Gastrocnemius medialis (tissue), 4 donors: Measurements from ENCODE around the gene MLN. TPM values are rescaled to one million over a fixed set of nuclear protein-coding genes. Genes with fewer than 3 reads are reported as not detected.
A peak's percentile ranks its signal among the peaks of the same experiment; 100 is the strongest.

Experiments
- ATAC-seq, 2 donors: fragments of 150-250 bp; one replicate each; pipeline ENCODE4 v1.9.1; 2016
- DNase-seq, 2 donors: peaks; one replicate each; pipeline ENCODE4 v3.0.0-alpha.2; 2019
- H3K27ac ChIP-seq, 4 donors: fragments of 200-600 bp; sonication (generic); 1 replicate in 1 of 4; 2 replicates in 3 of 4; pipeline ENCODE4 v1.5.1; 2016 to 2018; ENCODE audit warnings: mild to moderate bottlenecking in 2 of 4, moderate library complexity in 1 of 4
- H3K27me3 ChIP-seq, 3 donors: fragments of 200-600 bp; sonication (generic) in 2 of 3; 1 replicate in 1 of 3; 2 replicates in 2 of 3; pipeline versions ENCODE4 v1.5.1 to v1.6.0; 2016 to 2019; ENCODE audit warnings: mild to moderate bottlenecking in 1 of 3, moderate library complexity in 1 of 3
- H3K36me3 ChIP-seq, 2 donors: fragments of 200-600 bp; sonication (generic) in 1 of 2; one replicate each; pipeline ENCODE4 v1.5.1; 2017 to 2018
- H3K4me1 ChIP-seq, 2 donors: fragments of 200-600 bp; sonication (generic) in 1 of 2; one replicate each; pipeline ENCODE4 v1.5.1; 2016 to 2017; ENCODE audit warnings: mild to moderate bottlenecking in 2 of 2
- H3K4me3 ChIP-seq, 4 donors: fragments of 200-600 bp; sonication (generic) in 3 of 4; 1 replicate in 1 of 4; 2 replicates in 3 of 4; pipeline ENCODE4 v1.5.1; 2016 to 2019; ENCODE audit warnings: mild to moderate bottlenecking in 2 of 4
- H3K9me3 ChIP-seq, 3 donors: fragments of 200-600 bp; sonication (generic) in 2 of 3; 1 replicate in 1 of 3; 2 replicates in 2 of 3; pipeline ENCODE4 v1.5.1; 2016 to 2019
- CTCF ChIP-seq, 5 experiments: fragments of 450-650 bp in 3 of 5; fragments of 200-600 bp in 2 of 5; sonication (generic) in 2 of 5; IDR thresholded peaks in 4 of 5; conservative IDR thresholded peaks in 1 of 5; 1 replicate in 4 of 5; 2 replicates in 1 of 5; pipeline ENCODE4 v1.5.1; 2016 to 2019; ENCODE audit warnings: antibody characterized with exemption in 5 of 5, mild to moderate bottlenecking in 3 of 5, moderate library complexity in 3 of 5
- POLR2A ChIP-seq, 2 donors: fragments of 450-650 bp; IDR thresholded peaks; one replicate each; pipeline ENCODE4 v1.6.1; 2017; ENCODE audit warnings: antibody characterized with exemption in 2 of 2, mild to moderate bottlenecking in 2 of 2, moderate library complexity in 2 of 2
- in situ Hi-C, 4 donors: fragments of 200-750 bp; cut with MboI; loops; one replicate each; pipeline versions ENCODE4 v1.15.0 to v1.8.0; 2017; ENCODE audit warnings: low sequenced_read_pairs in 4 of 4
- intact Hi-C: fragments of 100-400 bp; cut with DNase I; formaldehyde crosslinking; loops from one replicate; pipeline ENCODE4 v1.15.1; 2023; ENCODE audit warnings: low total_unique reads
- total RNA-seq, 4 donors: library from RNA; depleted of rRNA; stranded (reverse); fragments of >200 nt; gene quantifications; one replicate each; pipeline versions ENCODE4 v1.1.0 to v1.2.3, GENCODE V29; 2016

MLN gene
- total RNA-seq, 4 donors from 2014 or later = not detected

- H3K27me3 ChIP-seq = peaks cover 14 to 23% (median 20%) of the 10 kb centered on the region in 3 donors
- no peak for DNase-seq
- TF ChIP-seq CTCF (IDR thresholded peaks at IDR 0.05 in 4 of 5, conservative IDR thresholded peaks at IDR 0.05 in 1 of 5) (no peak), POLR2A (IDR thresholded peaks at IDR 0.05) (no peak)
- H3K4me1 ChIP-seq = peaks cover 14 to 18% of the 10 kb centered on the region in 2 donors
- no peak overlapping the region for H3K27ac ChIP-seq
- H3K36me3 ChIP-seq = no peaks in the 10 kb centered on the region
- in situ Hi-C loops (no loop called here), intact Hi-C loops (no loop called here)
- H3K4me3 ChIP-seq = no peak overlapping the region
- ATAC-seq = no peak
- H3K9me3 ChIP-seq = no peaks in the 10 kb centered on the region
Measured at GRCh38 chr6:33791620-33792019, 12.2 kb downstream of the MLN start.

- no peak overlapping the region for H3K27ac ChIP-seq
- H3K4me3 ChIP-seq = no peak overlapping the region
- intact Hi-C loops (no loop called here), in situ Hi-C loops (no loop called here)
- ATAC-seq (no peak), DNase-seq (no peak)
- no peaks in the 10 kb centered on the region for H3K36me3 ChIP-seq
- H3K27me3 ChIP-seq = peaks cover 8 to 23% (median 20%) of the 10 kb centered on the region in 3 donors
- H3K9me3 ChIP-seq = no peaks in the 10 kb centered on the region
- TF ChIP-seq CTCF (IDR thresholded peaks at IDR 0.05 in 4 of 5, conservative IDR thresholded peaks at IDR 0.05 in 1 of 5) = no peak
- TF ChIP-seq POLR2A (IDR thresholded peaks at IDR 0.05) = no peak
- peaks cover 21 to 25% of the 10 kb centered on the region in 2 donors for H3K4me1 ChIP-seq
Measured at GRCh38 chr6:33790910-33791309, 12.9 kb downstream of the MLN start.

GRCh38 chr6:33790379-33790778 lies 13.4 kb downstream of the MLN start:
- H3K36me3 ChIP-seq = peaks cover 0 to 1% of the 10 kb centered on the region in 2 donors
- intact Hi-C loops (no loop called here), in situ Hi-C loops (no loop called here)
- H3K27me3 ChIP-seq = peaks cover 8 to 20% (median 19%) of the 10 kb centered on the region in 3 donors
- TF ChIP-seq CTCF (IDR thresholded peaks at IDR 0.05 in 4 of 5, conservative IDR thresholded peaks at IDR 0.05 in 1 of 5) (no peak), POLR2A (IDR thresholded peaks at IDR 0.05) (no peak)
- no peak overlapping the region for H3K27ac ChIP-seq
- H3K4me1 ChIP-seq = peaks cover 26 to 30% of the 10 kb centered on the region in 2 donors
- no peak overlapping the region for H3K4me3 ChIP-seq
- ATAC-seq (no peak), DNase-seq (no peak)
- no peaks in the 10 kb centered on the region for H3K9me3 ChIP-seq

GRCh38 chr6:33789550-33789895 lies 14.3 kb downstream of the MLN start:
- no peaks in the 10 kb centered on the region for H3K9me3 ChIP-seq
- DNase-seq (no peak), ATAC-seq (no peak)
- H3K4me3 ChIP-seq = peak overlapping the region; percentile 27 to 90 (median 68)
- H3K36me3 ChIP-seq = peaks cover 0 to 10% of the 10 kb centered on the region in 2 donors
- H3K27ac ChIP-seq = peak overlapping the region; percentile 94 to 97 (median 94)
- intact Hi-C loops = loop anchor here (2.0 to 5.0 kb wide), 3 partner anchors 19 to 202 kb away; no protein-coding TSS in a partner anchor
- in situ Hi-C loops = no loop called here
- peaks cover 31 to 36% of the 10 kb centered on the region in 2 donors for H3K4me1 ChIP-seq
- H3K27me3 ChIP-seq = peaks cover 8 to 13% (median 11%) of the 10 kb centered on the region in 3 donors
- no peak for TF ChIP-seq POLR2A (IDR thresholded peaks at IDR 0.05)
- TF ChIP-seq CTCF (IDR thresholded peaks at IDR 0.05 in 4 of 5, conservative IDR thresholded peaks at IDR 0.05 in 1 of 5) = no peak
